HG03139 (cell line): ENCODE measurements around the gene CALML4.

ENCODE experiments used
- ATAC-seq: cut with Tn5 transposase; IDR thresholded peaks from one replicate; pipeline ENCODE4 v1.9.1; 2021; ENCODE audit not compliant: unreplicated experiment

The CALML4 gene

DNA sequence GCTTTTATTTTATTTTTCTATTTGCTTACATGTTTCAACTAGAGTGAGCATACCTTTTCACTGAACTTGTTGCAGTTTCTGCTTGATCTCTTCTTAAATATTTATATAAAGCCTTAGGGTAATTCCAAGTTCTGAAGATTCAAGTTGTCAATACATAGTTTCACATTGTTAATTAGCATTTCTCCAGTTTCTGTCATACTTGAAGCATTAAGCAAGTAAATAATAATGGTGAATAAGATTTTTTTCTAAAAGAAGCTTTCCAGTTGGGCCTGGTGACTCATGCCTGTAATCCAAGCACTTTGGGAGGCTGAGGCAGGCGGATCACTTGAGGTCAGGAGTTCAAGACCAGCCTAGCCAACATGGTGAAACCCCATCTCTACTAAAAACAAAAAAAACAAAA is 53.9 kb downstream of the CALML4 start:
- ATAC-seq: no peak

DNA sequence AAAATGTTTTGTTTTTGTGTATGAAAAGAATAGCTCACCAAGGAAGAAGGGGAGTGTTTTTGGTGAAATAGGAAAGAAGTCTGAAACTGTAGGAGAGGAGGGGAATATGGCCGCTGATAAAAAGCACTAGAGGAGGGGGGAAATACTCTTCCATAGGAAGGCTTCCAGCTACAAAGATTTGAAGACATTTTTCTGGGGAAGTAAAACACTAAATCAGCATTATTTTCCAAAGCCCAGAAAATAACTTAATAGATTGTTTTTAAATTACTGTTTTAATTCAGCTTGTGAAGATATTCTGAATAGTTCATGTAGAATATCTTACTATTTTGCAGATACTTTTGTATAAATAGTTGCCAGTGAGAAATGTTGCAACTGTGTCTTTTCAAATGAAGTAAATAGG is 54.9 kb downstream of the CALML4 start:
- no peak for ATAC-seq

DNA sequence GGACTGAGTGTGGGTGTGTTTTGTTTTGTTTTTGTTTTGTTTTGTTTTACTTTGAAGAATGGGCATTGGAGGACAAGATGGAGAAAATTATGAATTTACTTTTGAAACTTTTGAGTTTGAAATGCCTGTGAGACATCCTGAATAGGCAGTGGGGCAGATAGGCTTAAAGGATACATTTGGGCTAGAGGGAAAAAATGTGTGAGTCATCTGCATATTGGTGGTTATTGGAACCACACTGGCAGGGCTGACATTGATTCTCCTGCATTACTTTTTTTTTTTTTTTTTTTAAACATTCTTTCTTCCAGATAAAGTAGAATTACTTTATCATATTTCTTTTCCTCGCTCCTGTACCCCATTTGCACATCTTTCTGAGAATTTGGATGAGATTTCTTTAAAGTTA is 56.1 kb downstream of the CALML4 start:
- ATAC-seq: no peak

DNA sequence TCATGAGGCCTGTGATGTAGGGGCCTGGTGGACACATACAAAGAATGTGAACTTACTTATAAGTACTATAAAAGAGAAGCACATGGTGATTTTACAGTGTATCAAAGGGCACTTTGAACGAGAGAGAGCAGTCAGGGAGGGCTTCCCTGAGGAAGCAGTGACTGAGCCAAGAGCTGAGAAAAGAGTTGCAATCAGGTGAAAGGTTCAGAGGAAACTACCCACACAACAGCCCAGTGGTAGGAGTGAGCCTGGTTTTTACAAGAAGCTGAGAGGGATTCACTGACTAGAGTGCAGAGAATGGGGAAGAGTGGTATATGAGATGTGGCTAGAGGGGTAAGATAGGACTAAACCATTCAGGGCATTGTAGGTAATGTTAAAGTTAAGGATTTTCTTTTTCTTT is 57.1 kb downstream of the CALML4 start:
- ATAC-seq: no peak

DNA sequence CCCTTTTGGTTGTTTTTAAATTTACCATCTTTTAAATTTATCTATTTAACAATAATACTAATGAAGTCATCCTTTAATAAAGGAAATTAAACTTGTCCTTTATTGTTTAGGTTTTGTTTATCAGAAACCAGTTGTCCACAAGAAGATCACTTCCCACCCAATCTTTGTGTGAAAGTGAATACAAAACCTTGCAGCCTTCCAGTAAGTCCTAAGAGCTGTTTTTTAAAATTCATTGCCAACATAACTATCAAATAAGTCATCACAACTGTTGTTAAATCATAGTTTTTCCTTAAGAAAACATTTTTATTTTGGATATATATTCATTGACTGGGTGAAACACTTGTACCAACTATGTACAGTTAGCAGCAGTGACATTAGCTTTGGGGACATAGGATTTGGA is 59.4 kb downstream of the CALML4 start:
- ATAC-seq: no peak

DNA sequence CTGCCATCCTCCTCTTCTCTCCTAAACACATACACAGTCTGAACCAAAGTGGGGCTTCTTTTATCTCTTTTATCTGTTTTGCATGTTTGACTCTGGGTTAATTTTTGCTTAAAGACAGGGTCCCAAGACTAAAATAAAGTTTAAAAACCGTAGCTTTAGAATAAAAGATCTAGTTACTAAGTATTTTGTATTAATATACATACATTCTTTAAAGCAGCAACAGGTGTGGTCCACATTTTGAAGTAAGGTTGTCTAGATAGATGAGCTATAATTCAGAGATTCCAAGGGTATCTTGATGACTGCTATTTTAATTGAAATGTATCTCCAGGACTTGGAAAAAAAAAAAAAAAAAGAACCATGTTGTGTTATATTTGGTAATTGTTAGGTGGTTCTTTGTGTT is 61.3 kb downstream of the CALML4 start:
- ATAC-seq: no peak

DNA sequence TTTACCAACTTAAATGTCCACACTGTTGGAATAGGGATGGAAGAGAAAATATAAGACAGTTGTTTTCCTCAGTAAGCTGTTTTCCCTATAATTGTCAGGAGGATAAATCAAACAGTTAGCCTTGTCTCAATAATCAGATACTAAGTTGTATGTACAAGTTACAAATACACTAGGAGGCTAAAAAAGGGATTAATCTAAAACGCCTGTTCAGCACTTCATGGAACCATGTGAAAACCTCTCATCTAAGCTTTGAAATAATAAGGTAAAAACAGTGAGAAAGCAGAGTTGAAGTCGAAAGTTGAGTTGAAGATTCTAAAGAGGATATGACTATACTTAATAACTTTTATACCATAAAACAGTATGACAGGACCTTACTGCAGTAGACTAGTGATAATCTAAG is 62.0 kb downstream of the CALML4 start:
- no peak for ATAC-seq
